PC-3 (cell line): Measurements from ENCODE around the gene CRYBG2. TPM values are rescaled to one million over a fixed set of nuclear protein-coding genes. Genes with fewer than 3 reads are reported as not detected.

Experiments used
- ATAC-seq: fragments of 200-7000 bp; cut with Tn5 transposase; 2 replicates; pipeline ENCODE4 v1.9.1; 2020; ENCODE audit warnings: mild to moderate bottlenecking, moderate library complexity
- BruUV-seq: library from RNA; stranded (reverse); fragments of 400-500 nt; replicated peaks from 2 replicates; lab custom pipeline; 2021; lab: Mats Ljungman, UMichigan
- CTCF ChIA-PET: fragments of 300-600 bp; sonication (Branson Sonifier 250); formaldehyde crosslinking; loops from one replicate; lab custom pipeline; 2022; ENCODE audit warnings: antibody characterized with exemption; lab: Charles Lee
- POLR2A ChIA-PET: fragments of 300-600 bp; sonication (Branson Sonifier 250); formaldehyde crosslinking; loops from one replicate; lab custom pipeline; 2022; ENCODE audit warnings: antibody characterized with exemption; ENCODE audit not compliant: unreplicated experiment; lab: Charles Lee
- DNase-seq: peaks from one replicate; pipeline ENCODE4 v3.0.0-alpha.2; 2015
- H2AFZ ChIP-seq: fragments of 300-600 bp; sonication (generic); 2 replicates; pipeline ENCODE4 v1.6.0; 2016; ENCODE audit warnings: antibody characterized with exemption, low read length
- H3F3A ChIP-seq: fragments of 300-600 bp; sonication (generic); one replicate; pipeline ENCODE4 v1.6.0; 2017; ENCODE audit warnings: antibody characterized with exemption, low read length, control low read depth, mild to moderate bottlenecking; ENCODE audit not compliant: unreplicated experiment
- H3K27ac ChIP-seq: fragments of 300-600 bp; sonication (generic); 2 replicates; pipeline ENCODE4 v1.5.1; 2016; ENCODE audit warnings: mild to moderate bottlenecking, low read length
- H3K27me3 ChIP-seq: fragments of 300-600 bp; sonication (generic); 2 replicates; pipeline ENCODE4 v1.6.1; 2016; ENCODE audit warnings: low read length, mixed read lengths
- H3K36me3 ChIP-seq: fragments of 300-600 bp; sonication (generic); 2 replicates; pipeline ENCODE4 v1.6.1; 2016; ENCODE audit warnings: low read depth, mixed run types, low read length, mixed read lengths
- H3K4me1 ChIP-seq: fragments of 300-600 bp; sonication (generic); 2 replicates; pipeline ENCODE4 v1.5.1; 2016; ENCODE audit warnings: low read length; ENCODE audit not compliant: insufficient read depth
- H3K4me2 ChIP-seq: fragments of 300-600 bp; sonication (generic); 2 replicates; pipeline ENCODE4 v1.6.0; 2016; ENCODE audit warnings: low read length
- H3K4me3 ChIP-seq: fragments of 300-600 bp; sonication (generic); 2 replicates; pipeline ENCODE4 v1.5.1; 2016; ENCODE audit warnings: mild to moderate bottlenecking, low read length, mixed read lengths
- H3K79me2 ChIP-seq: fragments of 300-600 bp; sonication (generic); 2 replicates; pipeline ENCODE4 v1.6.1; 2017; ENCODE audit warnings: low read length, mixed read lengths
- H3K9ac ChIP-seq: fragments of 300-600 bp; sonication (generic); 2 replicates; pipeline ENCODE4 v1.6.0; 2016; ENCODE audit warnings: mild to moderate bottlenecking, low read length
- H3K9me2 ChIP-seq: fragments of 300-600 bp; sonication (generic); replicated peaks from 2 replicates; pipeline ENCODE4 v1.6.1; 2016; ENCODE audit warnings: mixed run types, low read length, mixed read lengths
- H3K9me3 ChIP-seq: fragments of 300-600 bp; sonication (generic); 2 replicates; pipeline ENCODE4 v1.6.1; 2016; ENCODE audit warnings: low read length, mixed read lengths
- H4K20me1 ChIP-seq: fragments of 300-600 bp; sonication (generic); 2 replicates; pipeline ENCODE4 v1.6.1; 2016; ENCODE audit warnings: low read length, mixed read lengths
- EZH2 ChIP-seq: fragments of 300-600 bp; sonication (generic); IDR thresholded peaks from one replicate; pipeline ENCODE4 v1.6.1; 2017; ENCODE audit warnings: antibody characterized with exemption, mild to moderate bottlenecking, low read length; ENCODE audit not compliant: unreplicated experiment
- EZH2phosphoT487 ChIP-seq: fragments of 300-600 bp; sonication (generic); IDR thresholded peaks from 2 replicates; pipeline ENCODE4 v1.6.1; 2018; ENCODE audit warnings: mild to moderate bottlenecking, antibody characterized with exemption, low read length, borderline replicate concordance
- intact Hi-C: fragments of 100-400 bp; cut with micrococcal nuclease; formaldehyde crosslinking; loops from 2 replicates; pipeline ENCODE4 v1.9.0; 2023
- total RNA-seq: library from RNA; depleted of rRNA; stranded (reverse); fragments of >200 nt; gene quantifications from 2 replicates; pipeline ENCODE4 v1.2.3, GENCODE V29; 2014
- TF ChIP-seq, protein P1 (sequence below): fragments of 300-600 bp; sonication (generic); conservative IDR thresholded peaks from 2 replicates; pipeline ENCODE4 v1.5.1; 2017; ENCODE audit warnings: antibody characterized with exemption, low read depth, mild to moderate bottlenecking, low read length

Gene CRYBG2
- total RNA-seq, 1 experiment from 2014 or later = 15.3 TPM

DNA sequence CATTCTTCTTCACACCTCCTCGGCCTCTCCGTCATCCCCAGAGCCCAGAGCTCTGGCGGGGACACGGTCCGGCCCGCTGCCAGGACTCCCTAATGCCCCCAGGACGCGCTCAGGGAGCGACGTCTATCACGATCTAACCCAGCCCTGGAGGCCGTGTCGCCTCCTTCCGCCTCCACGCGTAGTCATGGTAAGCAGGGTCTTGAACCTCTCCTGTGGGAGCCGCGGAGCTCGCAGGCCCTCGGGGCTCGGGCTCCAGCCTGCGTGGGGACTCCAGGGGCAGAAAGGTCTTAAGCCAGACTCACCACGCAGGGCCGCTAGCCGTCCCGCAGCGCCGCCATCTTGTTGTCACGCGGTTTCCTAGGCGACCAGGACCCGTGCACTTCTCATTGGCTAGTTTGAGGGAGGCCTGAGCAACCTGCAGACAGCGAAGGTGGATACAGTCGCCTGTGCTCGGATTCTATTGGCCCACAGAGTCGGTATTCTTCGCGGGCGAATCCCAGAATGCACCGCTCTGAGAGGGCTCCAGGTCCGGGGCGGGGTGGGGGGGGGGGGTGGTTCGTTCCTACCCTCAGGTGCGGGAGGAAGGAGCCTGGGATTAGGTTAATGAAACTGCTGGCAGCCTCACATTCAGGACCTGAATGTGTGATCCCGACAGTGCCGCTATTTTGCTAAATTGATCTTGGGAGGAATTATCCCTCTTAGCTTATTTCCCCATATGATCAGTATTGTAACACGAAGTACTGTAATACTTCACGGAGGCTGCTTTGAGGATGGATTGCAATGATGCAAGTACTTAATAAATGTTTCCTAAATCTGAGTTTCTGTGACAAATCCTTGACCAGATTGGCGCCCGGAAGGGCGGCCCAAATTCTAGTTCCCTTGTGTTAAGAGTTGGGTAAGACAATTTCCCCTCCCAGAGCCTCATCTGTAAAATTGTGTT, 47.4 kb downstream of the CRYBG2 start, which contains the start of gene UBXN11:
TSS of gene UBXN11 (minus strand) at position 347 of the 940 bp plus-strand sequence. CDS start 3,753 bp downstream, outside the sequence.
- H3K9ac ChIP-seq = peak within 1 kb of the TSS; percentile 85
- ChIA-PET POLR2A (no interaction called here), CTCF (no interaction called here)
- H4K20me1 ChIP-seq = no peaks in the 10 kb centered on the region
- peak; percentile 98 for ATAC-seq
- peak; percentile 98 for DNase-seq
- TSS peak; percentile 54 for BruUV-seq
- H3K4me2 ChIP-seq = peak within 1 kb of the TSS; percentile 94
- peak within 1 kb of the TSS; percentile 88 for H3K4me3 ChIP-seq
- intact Hi-C loops = loop anchor here (2.0 kb wide), 1 partner anchor 28 kb away; no protein-coding TSS in a partner anchor
- no peaks in the 10 kb centered on the region for H3K9me3 ChIP-seq
- H3F3A ChIP-seq = no peaks in the 10 kb centered on the region
- TF ChIP-seq EZH2phosphoT487 (no peak), EZH2 (no peak)
- TF ChIP-seq, protein P1, sequence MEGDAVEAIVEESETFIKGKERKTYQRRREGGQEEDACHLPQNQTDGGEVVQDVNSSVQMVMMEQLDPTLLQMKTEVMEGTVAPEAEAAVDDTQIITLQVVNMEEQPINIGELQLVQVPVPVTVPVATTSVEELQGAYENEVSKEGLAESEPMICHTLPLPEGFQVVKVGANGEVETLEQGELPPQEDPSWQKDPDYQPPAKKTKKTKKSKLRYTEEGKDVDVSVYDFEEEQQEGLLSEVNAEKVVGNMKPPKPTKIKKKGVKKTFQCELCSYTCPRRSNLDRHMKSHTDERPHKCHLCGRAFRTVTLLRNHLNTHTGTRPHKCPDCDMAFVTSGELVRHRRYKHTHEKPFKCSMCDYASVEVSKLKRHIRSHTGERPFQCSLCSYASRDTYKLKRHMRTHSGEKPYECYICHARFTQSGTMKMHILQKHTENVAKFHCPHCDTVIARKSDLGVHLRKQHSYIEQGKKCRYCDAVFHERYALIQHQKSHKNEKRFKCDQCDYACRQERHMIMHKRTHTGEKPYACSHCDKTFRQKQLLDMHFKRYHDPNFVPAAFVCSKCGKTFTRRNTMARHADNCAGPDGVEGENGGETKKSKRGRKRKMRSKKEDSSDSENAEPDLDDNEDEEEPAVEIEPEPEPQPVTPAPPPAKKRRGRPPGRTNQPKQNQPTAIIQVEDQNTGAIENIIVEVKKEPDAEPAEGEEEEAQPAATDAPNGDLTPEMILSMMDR = no peak
- peaks cover 32% of the 10 kb centered on the region for H3K4me1 ChIP-seq
- H3K79me2 ChIP-seq = peaks cover 30% of the 10 kb centered on the region
- H3K27me3 ChIP-seq = no peaks in the 10 kb centered on the region
- H2AFZ ChIP-seq = peak within 1 kb of the TSS; percentile 97
- no peaks in the 10 kb centered on the region for H3K9me2 ChIP-seq
- peak within 1 kb of the TSS; percentile 22 for H3K27ac ChIP-seq
- no peaks in the 10 kb centered on the region for H3K36me3 ChIP-seq

- Histone ChIP-seq H3K9ac (peak overlapping the region; percentile 85), H3F3A (no peaks in the 10 kb centered on the region), H3K4me1 (peaks cover 32% of the 10 kb centered on the region), H3K27me3 (no peaks in the 10 kb centered on the region), H2AFZ (peak overlapping the region; percentile 93), H3K36me3 (no peaks in the 10 kb centered on the region), H4K20me1 (no peaks in the 10 kb centered on the region), H3K4me3 (peak overlapping the region; percentile 88), H3K4me2 (peak overlapping the region; percentile 94), H3K9me2 (no peaks in the 10 kb centered on the region), H3K9me3 (no peaks in the 10 kb centered on the region), H3K79me2 (peaks cover 32% of the 10 kb centered on the region), H3K27ac (peak overlapping the region; percentile 17)
- TSS peak; percentile 85 for BruUV-seq
- intact Hi-C loops = loop anchor here (2.0 kb wide), 1 partner anchor 27 kb away; no protein-coding TSS in a partner anchor
- TF ChIP-seq EZH2phosphoT487 (no peak), EZH2 (no peak)
- TF ChIP-seq, protein P1 = no peak
- CTCF ChIA-PET = no interaction called here
- no peak; the same call in 1 of the 2 replicates for ATAC-seq
- POLR2A ChIA-PET = interaction anchor here (0.6 kb wide), 1 partner anchor 72 kb away, joined by 3 read pairs; no protein-coding TSS in a partner anchor
- DNase-seq = no peak
Measured at GRCh38 chr1:26305667-26306289, 48.2 kb downstream of the CRYBG2 start.
